Right lobe of liver (tissue), 6 donors: Measurements from ENCODE around the gene MRAP. TPM values are rescaled to one million over a fixed set of nuclear protein-coding genes. Genes with fewer than 3 reads are reported as not detected.

Source experiments
- ATAC-seq, 4 donors: fragments of 200-7000 bp; cut with Tn5 transposase; one replicate each; pipeline ENCODE4 v1.9.1; 2020; ENCODE audit warnings: mild to moderate bottlenecking in 4 of 4, moderate library complexity in 4 of 4
- DNase-seq, 3 donors: peaks; one replicate each; pipeline ENCODE4 v3.0.0-alpha.2; 2020
- H3K27ac ChIP-seq, 3 donors: fragments of 200-600 bp; one replicate each; pipeline ENCODE4 v1.8.0; 2022
- H3K27me3 ChIP-seq, 2 donors: fragments of 200-600 bp; one replicate each; pipeline ENCODE4 v1.8.0; 2022
- H3K36me3 ChIP-seq, 4 donors: fragments of 200-600 bp; sonication (generic) in 1 of 4; one replicate each; pipeline versions ENCODE4 v1.5.1 to v1.8.0; 2017 to 2022; ENCODE audit warnings: control low read depth in 1 of 4
- H3K4me1 ChIP-seq, 4 donors: fragments of 200-600 bp; sonication (generic) in 1 of 4; one replicate each; pipeline versions ENCODE4 v1.5.1 to v1.8.0; 2017 to 2022; ENCODE audit warnings: control low read depth in 1 of 4
- H3K4me3 ChIP-seq, 3 donors: fragments of 200-600 bp; one replicate each; pipeline ENCODE4 v1.8.0; 2022
- H3K9me3 ChIP-seq, 4 donors: fragments of 200-600 bp; sonication (generic) in 1 of 4; one replicate each; pipeline versions ENCODE4 v1.5.1 to v1.8.0; 2017 to 2022; ENCODE audit warnings: control low read depth in 1 of 4
- POLR2A ChIP-seq: fragments of 450-650 bp; IDR thresholded peaks from one replicate; pipeline ENCODE4 v1.6.1; 2017; ENCODE audit warnings: antibody characterized with exemption, mild to moderate bottlenecking
- WGBS: methylation state at CpG from one replicate; pipeline ENCODE4 v1.1.6; 2018; ENCODE audit warnings: low coverage, low lambda C conversion rate; ENCODE audit not compliant: insufficient coverage; ENCODE audit errors: missing lambda C conversion rate; 5-methylcytosine and 5-hydroxymethylcytosine counted together
- intact Hi-C, 2 donors: fragments of 100-400 bp; cut with DNase I; formaldehyde crosslinking; loops; one replicate each; pipeline versions ENCODE4 v1.11.2 to v1.14.1; 2022
- total RNA-seq, 6 experiments: library from RNA; depleted of rRNA in 2 of 6; stranded (reverse); fragments of >200 nt in 2 of 6; fragmentation: NEBNext Ultra II Directional in 3 of 6; extraction: Animal tissue kit (Norgen Biotek cat#: 25700) in 3 of 6; gene quantifications; one replicate each; pipeline versions ENCODE4 v1.1.0 to v1.2.4, GENCODE V29; 2016 to 2023
- TF ChIP-seq, protein P1 (sequence below), 4 donors: fragments of 200-600 bp in 3 of 4; fragments of 450-650 bp in 1 of 4; IDR thresholded peaks; one replicate each; pipeline versions ENCODE4 v1.5.1 to v1.8.0; 2016 to 2022; ENCODE audit warnings: antibody characterized with exemption in 4 of 4, mild to moderate bottlenecking in 2 of 4
- donor health status: DM: no; HTN: yes; CAD: no.
- donor health status: DM: no; HTN: no; CAD: no.
- donor health status: DM: no; HTN: no; CAD: no.
- donor health status: DM: no; HTN: yes; CAD: no.
- donor health status: DM: no; HTN: yes; CAD: no.

Gene MRAP
- total RNA-seq, 6 experiments from 2014 or later, result 0.37 to 3.0 (median 1.7) TPM; not detected in 1

DNA sequence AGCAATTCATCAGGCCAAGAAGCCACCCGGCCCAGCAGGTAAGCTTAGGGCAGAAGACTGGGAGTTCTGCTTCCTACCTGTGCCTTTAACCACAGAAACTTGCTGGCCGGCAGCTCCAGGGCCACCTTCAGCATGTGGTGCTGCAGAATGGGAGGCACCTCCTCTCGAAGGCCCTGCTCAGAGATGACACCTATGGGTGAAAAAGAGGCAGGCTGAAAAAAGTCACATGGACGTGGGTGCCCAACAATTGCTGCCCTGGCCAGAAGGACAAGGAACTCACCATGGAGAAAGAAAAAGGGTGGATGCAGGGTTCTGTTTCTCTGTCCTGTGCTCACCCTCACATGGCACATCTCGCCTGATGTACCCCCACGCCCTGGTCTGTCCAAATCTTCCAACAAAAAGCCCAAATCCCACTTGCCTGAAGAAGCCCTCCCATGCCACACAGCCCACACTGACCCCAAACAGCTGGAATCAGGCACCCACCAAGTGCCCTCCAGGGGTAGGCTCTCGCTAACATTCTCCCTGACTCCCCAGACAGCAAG is 61.1 kb downstream of the MRAP start:
- TF ChIP-seq, protein P1, sequence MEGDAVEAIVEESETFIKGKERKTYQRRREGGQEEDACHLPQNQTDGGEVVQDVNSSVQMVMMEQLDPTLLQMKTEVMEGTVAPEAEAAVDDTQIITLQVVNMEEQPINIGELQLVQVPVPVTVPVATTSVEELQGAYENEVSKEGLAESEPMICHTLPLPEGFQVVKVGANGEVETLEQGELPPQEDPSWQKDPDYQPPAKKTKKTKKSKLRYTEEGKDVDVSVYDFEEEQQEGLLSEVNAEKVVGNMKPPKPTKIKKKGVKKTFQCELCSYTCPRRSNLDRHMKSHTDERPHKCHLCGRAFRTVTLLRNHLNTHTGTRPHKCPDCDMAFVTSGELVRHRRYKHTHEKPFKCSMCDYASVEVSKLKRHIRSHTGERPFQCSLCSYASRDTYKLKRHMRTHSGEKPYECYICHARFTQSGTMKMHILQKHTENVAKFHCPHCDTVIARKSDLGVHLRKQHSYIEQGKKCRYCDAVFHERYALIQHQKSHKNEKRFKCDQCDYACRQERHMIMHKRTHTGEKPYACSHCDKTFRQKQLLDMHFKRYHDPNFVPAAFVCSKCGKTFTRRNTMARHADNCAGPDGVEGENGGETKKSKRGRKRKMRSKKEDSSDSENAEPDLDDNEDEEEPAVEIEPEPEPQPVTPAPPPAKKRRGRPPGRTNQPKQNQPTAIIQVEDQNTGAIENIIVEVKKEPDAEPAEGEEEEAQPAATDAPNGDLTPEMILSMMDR (IDR thresholded peaks at IDR 0.05), result peak in 3 of 4 donors; percentile 21 to 30 (median 25)
- TF ChIP-seq POLR2A, result no peak
- Histone ChIP-seq H3K4me3 (no peak overlapping the region), H3K36me3 (peaks cover 0 to 86% (median 34%) of the 10 kb centered on the region in 4 donors), H3K4me1 (no peaks in the 10 kb centered on the region), H3K27ac (no peak overlapping the region), H3K27me3 (no peaks in the 10 kb centered on the region), H3K9me3 (no peaks in the 10 kb centered on the region)
- DNase-seq (peak in 1 of 3 donors; percentile 30), ATAC-seq (peak in 3 of 4 donors; percentile 49 to 69 (median 57))
- intact Hi-C loops, result no loop called here
- WGBS, result 62% methylated on average over 3 of the region's 7 CpGs

DNA sequence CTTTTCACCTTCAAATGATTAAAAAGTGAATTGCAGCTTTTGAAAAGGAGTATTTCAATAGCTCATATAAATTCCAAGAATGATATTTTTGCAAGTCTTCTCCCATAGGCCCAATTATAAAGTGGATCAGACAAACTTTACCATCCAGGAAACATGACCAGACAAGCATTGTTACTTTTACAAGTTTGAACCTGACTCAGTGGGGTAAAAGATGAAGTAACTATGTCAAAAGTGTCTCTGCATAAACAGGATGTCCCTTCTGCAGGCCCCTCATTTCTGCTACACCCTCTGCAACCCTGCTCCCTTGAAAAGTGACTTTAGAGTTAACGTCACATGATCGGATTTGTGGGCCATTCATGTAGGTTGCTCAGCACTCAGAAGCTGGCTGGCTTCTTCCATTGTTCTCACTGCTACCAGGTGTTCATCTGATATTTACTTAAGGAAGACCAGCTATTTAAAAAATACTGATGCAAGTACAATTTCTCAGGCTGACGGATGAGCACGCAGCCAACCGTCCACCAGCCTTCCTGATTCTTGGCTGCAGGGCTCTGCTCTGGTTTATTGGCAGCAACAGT is 61.8 kb downstream of the MRAP start:
- no peaks in the 10 kb centered on the region for H3K9me3 ChIP-seq
- peaks cover 0 to 87% (median 31%) of the 10 kb centered on the region in 4 donors for H3K36me3 ChIP-seq
- WGBS, result 79% methylated on average over 2 of the region's 5 CpGs

More for the DNA sequence above, 61.8 kb downstream of the MRAP start:
- no peak for ATAC-seq
- Histone ChIP-seq H3K27ac (no peak overlapping the region), H3K4me3 (no peak overlapping the region), H3K4me1 (no peaks in the 10 kb centered on the region), H3K27me3 (no peaks in the 10 kb centered on the region)
- TF ChIP-seq, protein P1 (IDR thresholded peaks at IDR 0.05), result no peak
- TF ChIP-seq POLR2A, result no peak
- intact Hi-C loops, result no loop called here
- peak in 1 of 3 donors; percentile 13 for DNase-seq

Other genes starting within 250 kb of the MRAP start
- 1 to 10 TPM; 1.2 to 5.1 (median 2.4) TPM for gene MIS18A, start 19.8 kb upstream of the MRAP start, total RNA-seq
- gene URB1, start 94.2 kb downstream of the MRAP start, total RNA-seq, result 10 to 100 TPM in 3 of 6 experiments, 1 to 10 TPM in 3; 6.3 to 13.6 (median 9.8) TPM
- 1 to 10 TPM; 2.4 to 5.9 (median 4.2) TPM for gene EVA1C, start 113.9 kb downstream of the MRAP start, total RNA-seq